Left lobe of liver (tissue), 2 donors: ENCODE results near the gene HBM. TPM values are rescaled to one million over a fixed set of nuclear protein-coding genes. Genes with fewer than 3 reads are reported as not detected.
"Not testable (repeated sequence)": the region's sequence is repeated elsewhere in the genome, so short reads cannot be mapped to it uniquely, and the experiment has no call there.

Experiments used
- ATAC-seq: fragments of 200-7000 bp; cut with Tn5 transposase; one replicate; pipeline ENCODE4 v1.9.1; 2020; ENCODE audit warnings: mild to moderate bottlenecking, moderate library complexity
- DNase-seq: peaks from one replicate; pipeline ENCODE4 v3.0.0-alpha.2; 2020; ENCODE audit warnings: low spot score
- total RNA-seq: library from RNA; stranded (reverse); gene quantifications from one replicate; pipeline ENCODE4 v1.2.1, GENCODE V29; 2021
- donor health status: DM: no; HTN: no; CAD: no; lungs with moderate emphysema.
- donor health status: DM: no; HTN: yes; CAD: no.

Gene HBM
- total RNA-seq, 1 donor from 2014 or later: 0.40 TPM

GRCh38 chr16:144797-145252, 21.0 kb upstream of the HBM start:
- ATAC-seq: no peak
- DNase-seq: no peak

- DNase-seq (no peak), ATAC-seq (no peak)
Measured at GRCh38 chr16:146646-147045, 19.1 kb upstream of the HBM start.

- ATAC-seq (no peak), DNase-seq (no peak)
Measured at GRCh38 chr16:149024-149660, 16.6 kb upstream of the HBM start.

- no peak for DNase-seq
- ATAC-seq: no peak
Measured at GRCh38 chr16:152141-153128, 13.3 kb upstream of the HBM start, which contains the start of gene HBZ. Gene HBZ (plus strand): TSS chr16:152644. CDS start chr16:152910, 266 bp downstream.

GRCh38 chr16:153129-153521, 12.7 kb upstream of the HBM start:
- not testable (repeated sequence) for DNase-seq
- ATAC-seq: peak; percentile 95

- ATAC-seq: peak; percentile 25
- DNase-seq: not testable (repeated sequence)
Measured at GRCh38 chr16:153550-154216, 12.1 kb upstream of the HBM start.

GRCh38 chr16:154217-155030, 11.4 kb upstream of the HBM start:
- ATAC-seq (no peak), DNase-seq (no peak)

GRCh38 chr16:155031-155398, 10.8 kb upstream of the HBM start:
- no peak for ATAC-seq
- no peak for DNase-seq

- DNase-seq (no peak), ATAC-seq (no peak)
Measured at GRCh38 chr16:159136-159849, 6.5 kb upstream of the HBM start.

GRCh38 chr16:160242-160641, 5.5 kb upstream of the HBM start:
- ATAC-seq, DNase-seq: not testable (repeated sequence)

- no peak for ATAC-seq
- DNase-seq: no peak
Measured at GRCh38 chr16:160691-161190, 5.0 kb upstream of the HBM start.

- DNase-seq: no peak
- no peak for ATAC-seq
Measured at GRCh38 chr16:162271-162991, 3.3 kb upstream of the HBM start.

GRCh38 chr16:163139-163538, 2.6 kb upstream of the HBM start:
- DNase-seq, ATAC-seq: not testable (repeated sequence)

- ATAC-seq: peak; percentile 94
- not testable (repeated sequence) for DNase-seq
Measured at GRCh38 chr16:163696-164095, 2.1 kb upstream of the HBM start.

GRCh38 chr16:164134-164823, 1.5 kb upstream of the HBM start:
- not testable (repeated sequence) for DNase-seq
- ATAC-seq: peak; percentile 5

GRCh38 chr16:164827-165538, 795 bp upstream of the HBM start:
- DNase-seq (no peak), ATAC-seq (no peak)

- ATAC-seq (no peak), DNase-seq (no peak)
Measured at GRCh38 chr16:166375-167121, 770 bp downstream of the HBM start.
